Left lobe of liver (tissue), 2 donors: Measurements from ENCODE around the gene ARV1. TPM values are rescaled to one million over a fixed set of nuclear protein-coding genes. Genes with fewer than 3 reads are reported as not detected.
"Not testable (repeated sequence)": the region's sequence is repeated elsewhere in the genome, so short reads cannot be mapped to it uniquely, and the experiment has no call there.

Experiments used
- ATAC-seq: fragments of 200-7000 bp; cut with Tn5 transposase; one replicate; pipeline ENCODE4 v1.9.1; 2020; ENCODE audit warnings: mild to moderate bottlenecking, moderate library complexity
- DNase-seq: peaks from one replicate; pipeline ENCODE4 v3.0.0-alpha.2; 2020; ENCODE audit warnings: low spot score
- total RNA-seq: library from RNA; stranded (reverse); gene quantifications from one replicate; pipeline ENCODE4 v1.2.1, GENCODE V29; 2021
- donor health status: DM: no; HTN: no; CAD: no; lungs with moderate emphysema.
- donor health status: DM: no; HTN: yes; CAD: no.

ARV1 gene
- total RNA-seq, 1 donor from 2014 or later, result 10.6 TPM

DNA sequence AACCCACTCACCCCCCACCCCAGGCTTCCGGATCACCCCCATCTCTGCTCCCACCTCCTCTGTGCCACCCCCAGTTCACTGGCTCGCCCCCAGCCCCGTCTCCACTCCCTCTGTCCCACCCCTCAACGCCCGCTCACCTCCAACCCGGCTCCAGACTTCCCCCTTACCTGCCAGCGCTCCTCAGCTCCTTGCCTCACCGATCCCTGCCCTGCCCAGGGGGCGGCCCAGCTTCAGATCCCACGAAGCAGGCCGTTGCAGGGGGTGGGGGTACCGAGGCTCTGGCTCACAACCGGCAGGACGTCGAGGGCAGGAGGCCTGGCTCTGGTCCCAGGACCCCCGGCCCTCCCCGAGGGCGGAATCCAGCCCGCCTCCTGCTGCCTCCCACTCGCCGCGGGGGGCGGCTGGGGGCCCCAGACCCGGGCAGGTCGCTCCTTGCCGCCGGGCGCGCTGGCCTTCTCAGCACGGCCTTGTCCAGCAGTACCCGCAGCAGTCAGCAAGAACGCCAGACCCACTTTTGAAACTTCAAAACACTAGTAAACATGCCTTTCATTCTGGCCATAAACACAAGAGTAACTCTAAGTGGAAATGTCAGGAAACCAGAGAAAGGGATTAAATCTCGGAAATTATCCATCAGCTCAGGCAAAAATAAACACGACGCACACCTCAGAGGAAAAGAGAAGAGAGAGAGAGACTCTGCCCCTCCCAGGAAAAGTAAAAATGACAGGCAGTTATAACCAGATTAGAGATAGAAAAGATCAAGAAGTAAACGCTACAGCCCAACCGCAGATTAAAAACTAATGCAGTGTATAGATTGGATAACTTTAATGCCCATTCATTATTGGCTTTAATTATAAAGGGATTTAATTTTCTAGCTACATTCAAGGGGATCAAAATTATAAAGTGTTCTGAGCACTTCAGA lies 62.2 kb downstream of the ARV1 start:
- no peak for ATAC-seq
- DNase-seq, result no peak

GRCh38 chr1:231041719-231042261 lies 62.9 kb downstream of the ARV1 start:
- DNase-seq (peak; percentile 30), ATAC-seq (no peak)

DNA sequence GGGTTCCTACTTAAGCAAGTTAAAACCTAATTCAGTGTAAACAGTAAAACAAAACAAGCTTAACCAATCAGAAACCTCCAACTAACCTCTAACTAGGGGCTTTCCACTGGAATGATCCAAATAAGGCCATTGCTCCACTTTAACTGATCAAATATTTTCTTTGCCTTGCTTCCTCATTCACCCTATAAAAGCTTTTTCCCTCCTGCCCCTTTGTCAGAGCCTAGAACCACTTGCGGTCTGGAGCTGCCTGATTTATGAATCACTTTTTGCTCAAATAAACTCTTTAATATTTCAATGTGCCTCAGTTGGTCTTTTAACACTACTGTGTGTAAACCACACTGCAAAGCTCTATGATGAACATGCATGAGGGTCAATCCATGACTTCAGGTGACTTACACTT lies 65.7 kb downstream of the ARV1 start:
- no peak for ATAC-seq
- no peak for DNase-seq

GRCh38 chr1:231045286-231045685 lies 66.4 kb downstream of the ARV1 start:
- ATAC-seq (no peak), DNase-seq (no peak)

DNA sequence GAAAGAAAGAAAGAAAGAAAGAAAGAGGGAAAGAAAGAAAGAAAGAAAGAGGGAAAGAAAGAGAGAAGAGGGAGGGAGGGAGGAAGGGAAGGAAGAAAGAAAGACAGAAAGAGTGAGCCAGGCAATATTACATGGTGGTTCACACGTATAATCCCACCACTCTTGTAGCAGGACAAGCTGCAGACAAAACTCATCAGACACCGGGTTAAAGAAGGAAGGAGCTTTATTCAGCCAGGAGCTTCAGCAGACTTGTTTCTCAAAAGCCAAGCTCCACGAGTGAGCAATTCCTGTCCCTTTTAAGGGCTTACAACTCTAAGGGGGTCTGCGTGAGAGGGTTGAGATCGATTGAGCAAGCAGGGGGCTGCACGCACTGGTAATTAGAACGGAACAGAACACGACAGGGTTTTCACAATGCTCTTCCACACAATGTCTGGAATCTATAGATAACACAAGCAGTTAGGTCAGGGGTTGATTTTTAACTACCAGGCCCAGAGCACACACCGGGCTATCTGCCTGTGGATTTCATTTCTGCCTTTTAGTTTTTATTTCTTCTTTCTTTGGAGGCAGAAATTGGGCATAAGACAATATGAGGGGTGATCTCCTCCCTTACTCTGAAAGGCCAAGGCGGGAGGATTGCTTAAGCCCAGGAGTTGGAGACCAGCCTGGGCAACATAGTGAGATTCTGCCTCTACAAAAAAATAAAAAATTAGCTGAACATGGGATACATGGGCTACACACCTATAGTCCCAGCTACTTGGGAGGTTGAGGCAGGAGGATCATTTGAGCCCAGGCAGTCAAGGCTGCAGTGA lies 67.2 kb downstream of the ARV1 start:
- ATAC-seq, DNase-seq: not testable (repeated sequence)

DNA sequence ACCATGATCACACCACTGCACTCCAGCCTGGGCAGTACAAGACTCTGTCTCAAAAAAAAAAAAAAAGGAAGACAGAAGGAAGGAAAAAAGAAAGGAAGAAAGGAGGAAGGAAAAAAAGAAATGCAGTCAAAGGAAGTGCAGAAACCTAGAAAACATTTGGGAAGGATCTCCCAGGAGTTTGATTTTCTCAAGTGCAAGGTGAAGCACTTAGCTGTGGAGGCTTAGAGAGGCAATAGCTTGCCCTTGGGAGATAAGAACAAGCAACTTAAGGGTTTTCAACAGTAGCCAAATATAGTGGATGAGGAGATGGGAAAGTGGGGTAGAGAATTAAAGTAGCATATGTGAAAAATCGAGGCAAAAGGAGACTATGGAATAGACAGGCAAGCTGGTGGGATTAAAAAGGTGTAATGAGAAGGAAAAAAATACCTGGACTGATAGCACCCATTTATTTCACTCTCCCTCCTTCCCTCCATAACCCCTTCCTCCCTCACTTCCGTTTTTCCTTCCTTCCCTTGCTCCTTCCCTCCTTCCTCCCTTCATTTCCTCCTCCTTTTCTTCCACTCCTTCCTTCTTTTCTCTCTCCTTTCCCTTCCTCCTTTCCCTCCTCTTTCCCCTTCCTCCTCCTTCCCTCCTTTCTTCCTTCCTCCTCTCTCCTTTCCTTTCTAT lies 68.0 kb downstream of the ARV1 start:
- DNase-seq (no peak), ATAC-seq (no peak)

GRCh38 chr1:231047529-231047928 lies 68.6 kb downstream of the ARV1 start:
- not testable (repeated sequence) for ATAC-seq, DNase-seq

- DNase-seq, ATAC-seq: not testable (repeated sequence)
These were observed 69.5 kb downstream of the ARV1 start for GRCh38 chr1:231048419-231048818.

DNA sequence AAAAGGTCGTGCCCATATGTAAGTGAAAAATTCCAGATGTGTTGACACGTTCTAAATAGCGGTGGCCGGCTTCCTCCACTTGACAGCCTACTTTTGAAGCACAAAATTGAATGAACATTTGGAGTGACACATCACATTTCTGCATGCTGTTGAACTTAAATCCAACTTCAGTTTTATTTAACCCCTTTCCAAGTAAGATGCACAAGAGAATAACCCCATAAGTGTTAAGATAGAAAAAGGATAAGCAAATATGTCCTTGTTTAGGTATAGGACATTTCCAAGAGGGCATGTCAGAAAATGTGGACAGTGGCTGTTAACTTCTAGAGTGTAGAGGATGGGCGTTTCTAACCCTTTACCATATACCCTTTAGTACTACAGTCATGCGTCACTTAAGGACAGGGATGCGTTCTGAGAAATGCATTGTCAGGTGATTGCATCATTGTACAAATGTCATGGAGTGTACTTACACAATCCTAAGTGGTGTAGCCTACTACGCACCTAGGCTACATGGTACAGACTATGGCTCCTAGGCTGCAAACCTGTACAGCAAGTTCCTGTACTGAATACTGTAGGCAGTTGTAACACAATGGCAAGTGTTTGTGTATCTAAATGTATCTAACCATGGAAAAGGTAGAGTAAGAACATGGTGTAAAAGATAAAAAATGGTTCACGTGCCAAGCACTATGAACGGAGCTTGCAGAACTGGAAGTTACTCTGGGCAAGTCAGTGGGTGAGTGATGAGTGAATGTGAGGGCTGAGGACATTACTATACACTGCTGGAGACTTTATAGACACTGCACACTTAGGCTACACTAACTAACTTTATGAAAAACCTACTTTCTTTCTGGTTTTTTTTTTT lies 70.5 kb downstream of the ARV1 start:
- ATAC-seq (no peak), DNase-seq (no peak)

Other genes with a start within 250 kb of the ARV1 start
- not detected for gene CAPN9, start 231.7 kb upstream of the ARV1 start, total RNA-seq
- gene C1orf198, start 110.6 kb upstream of the ARV1 start, total RNA-seq, result 4.6 TPM
- 7.5 TPM for gene TTC13, start 233 bp upstream of the ARV1 start, total RNA-seq
- 3.3 TPM for gene FAM89A, start 61.2 kb downstream of the ARV1 start, total RNA-seq
- 0.03 TPM for gene TRIM67, start 183.0 kb downstream of the ARV1 start, total RNA-seq